SH-SY5Y (cell line): ENCODE measurements around the gene GSTM4.

Experiments
- GATA2 ChIP-seq: IDR thresholded peaks from 2 replicates; pipeline ENCODE4 v1.6.1; 2011; ENCODE audit warnings: mild to moderate bottlenecking, low read depth, low read length
- GATA3 ChIP-seq: IDR thresholded peaks from 2 replicates; pipeline ENCODE4 v1.6.1; 2011; ENCODE audit warnings: low read depth, mild to moderate bottlenecking, low read length, moderate library complexity

GRCh38 chr1:109623601-109624161, 32.2 kb upstream of the GSTM4 start:
- TF ChIP-seq GATA3 (no peak), GATA2 (no peak)
